ENCODE results near the gene RAB18. TPM values are rescaled to one million over a fixed set of nuclear protein-coding genes. Genes with fewer than 3 reads are reported as not detected.

Gene RAB18
- total and polyA plus RNA-seq, 2 experiments from 2014 or later, result 35.5 to 77.2 TPM

DNA sequence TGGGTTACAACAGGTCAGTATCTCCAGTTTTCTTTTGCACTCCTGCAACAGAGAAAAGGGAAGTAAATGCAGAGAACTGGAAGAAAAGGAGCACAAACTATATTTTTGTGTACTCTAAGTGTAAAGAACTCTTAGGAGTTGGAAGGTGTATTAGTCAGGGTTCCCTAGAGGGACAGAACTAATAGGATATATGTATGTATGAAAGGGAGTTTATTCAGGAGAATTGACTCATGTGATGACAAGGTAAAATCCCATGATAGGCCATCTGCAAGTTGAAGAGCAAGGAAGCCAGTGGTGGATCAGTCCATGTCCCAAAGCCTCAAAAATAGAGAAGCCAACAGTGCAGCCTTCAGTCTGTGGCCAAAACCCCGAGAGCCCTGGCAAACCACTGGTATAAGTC lies 22.6 kb upstream of the RAB18 start:
- ATAC-seq, result no peak
- H3K27me3 Mint-ChIP-seq (ENCODE audit: insufficient read depth, low read depth, poor library complexity), result no peaks in the 10 kb centered on the region
- Histone ChIP-seq H3K36me3 (ENCODE audit: insufficient read depth) (no peaks in the 10 kb centered on the region), H3K4me3 (no peak overlapping the region), H3K9me2 (ENCODE audit: insufficient read depth) (peaks cover 3% of the 10 kb centered on the region; the same call in 1 of the 2 replicates), H3F3A (replicated peaks; ENCODE audit: low read depth) (no peaks in the 10 kb centered on the region), H4K20me1 (replicated peaks; ENCODE audit: insufficient read depth) (no peaks in the 10 kb centered on the region), H2AFZ (no peak overlapping the region; the same call in 1 of the 2 replicates), H3K27ac (ENCODE audit: low read depth) (no peak overlapping the region), H3K27me3 (ENCODE audit: insufficient read depth) (no peaks in the 10 kb centered on the region), H3K4me2 (no peak overlapping the region), H3K79me2 (replicated peaks; ENCODE audit: insufficient read depth) (no peaks in the 10 kb centered on the region), H3K4me1 (ENCODE audit: insufficient read depth) (no peaks in the 10 kb centered on the region)
- no peaks in the 10 kb centered on the region for H3K36me3 Mint-ChIP-seq (ENCODE audit: low read depth)
- no peaks in the 10 kb centered on the region for H3K4me1 Mint-ChIP-seq
- TF ChIP-seq CREB1 (CRISPR knock-in tag; IDR thresholded peaks at IDR 0.05; ENCODE audit: low read depth), result no peak
- no peak for TF ChIP-seq NANOG (IDR thresholded peaks at IDR 0.05; ENCODE audit: borderline replicate concordance)
- no peak for TF ChIP-seq ZNF331 (CRISPR knock-in tag; IDR thresholded peaks at IDR 0.05; ENCODE audit: low read depth)
- no peak for TF ChIP-seq EZH2 (IDR thresholded peaks at IDR 0.05; ENCODE audit: low read depth, unreplicated experiment)
- TF ChIP-seq, protein P1, sequence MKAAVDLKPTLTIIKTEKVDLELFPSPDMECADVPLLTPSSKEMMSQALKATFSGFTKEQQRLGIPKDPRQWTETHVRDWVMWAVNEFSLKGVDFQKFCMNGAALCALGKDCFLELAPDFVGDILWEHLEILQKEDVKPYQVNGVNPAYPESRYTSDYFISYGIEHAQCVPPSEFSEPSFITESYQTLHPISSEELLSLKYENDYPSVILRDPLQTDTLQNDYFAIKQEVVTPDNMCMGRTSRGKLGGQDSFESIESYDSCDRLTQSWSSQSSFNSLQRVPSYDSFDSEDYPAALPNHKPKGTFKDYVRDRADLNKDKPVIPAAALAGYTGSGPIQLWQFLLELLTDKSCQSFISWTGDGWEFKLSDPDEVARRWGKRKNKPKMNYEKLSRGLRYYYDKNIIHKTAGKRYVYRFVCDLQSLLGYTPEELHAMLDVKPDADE (IDR thresholded peaks at IDR 0.05), result no peak
- TF ChIP-seq STAT1 (IDR thresholded peaks at IDR 0.05; ENCODE audit: unreplicated experiment), result no peak
- no peak for TF ChIP-seq ZNF114 (CRISPR knock-in tag; IDR thresholded peaks at IDR 0.05)
- no peak for TF ChIP-seq JUNB (IDR thresholded peaks at IDR 0.05; ENCODE audit: unreplicated experiment)
- TF ChIP-seq, protein P2, sequence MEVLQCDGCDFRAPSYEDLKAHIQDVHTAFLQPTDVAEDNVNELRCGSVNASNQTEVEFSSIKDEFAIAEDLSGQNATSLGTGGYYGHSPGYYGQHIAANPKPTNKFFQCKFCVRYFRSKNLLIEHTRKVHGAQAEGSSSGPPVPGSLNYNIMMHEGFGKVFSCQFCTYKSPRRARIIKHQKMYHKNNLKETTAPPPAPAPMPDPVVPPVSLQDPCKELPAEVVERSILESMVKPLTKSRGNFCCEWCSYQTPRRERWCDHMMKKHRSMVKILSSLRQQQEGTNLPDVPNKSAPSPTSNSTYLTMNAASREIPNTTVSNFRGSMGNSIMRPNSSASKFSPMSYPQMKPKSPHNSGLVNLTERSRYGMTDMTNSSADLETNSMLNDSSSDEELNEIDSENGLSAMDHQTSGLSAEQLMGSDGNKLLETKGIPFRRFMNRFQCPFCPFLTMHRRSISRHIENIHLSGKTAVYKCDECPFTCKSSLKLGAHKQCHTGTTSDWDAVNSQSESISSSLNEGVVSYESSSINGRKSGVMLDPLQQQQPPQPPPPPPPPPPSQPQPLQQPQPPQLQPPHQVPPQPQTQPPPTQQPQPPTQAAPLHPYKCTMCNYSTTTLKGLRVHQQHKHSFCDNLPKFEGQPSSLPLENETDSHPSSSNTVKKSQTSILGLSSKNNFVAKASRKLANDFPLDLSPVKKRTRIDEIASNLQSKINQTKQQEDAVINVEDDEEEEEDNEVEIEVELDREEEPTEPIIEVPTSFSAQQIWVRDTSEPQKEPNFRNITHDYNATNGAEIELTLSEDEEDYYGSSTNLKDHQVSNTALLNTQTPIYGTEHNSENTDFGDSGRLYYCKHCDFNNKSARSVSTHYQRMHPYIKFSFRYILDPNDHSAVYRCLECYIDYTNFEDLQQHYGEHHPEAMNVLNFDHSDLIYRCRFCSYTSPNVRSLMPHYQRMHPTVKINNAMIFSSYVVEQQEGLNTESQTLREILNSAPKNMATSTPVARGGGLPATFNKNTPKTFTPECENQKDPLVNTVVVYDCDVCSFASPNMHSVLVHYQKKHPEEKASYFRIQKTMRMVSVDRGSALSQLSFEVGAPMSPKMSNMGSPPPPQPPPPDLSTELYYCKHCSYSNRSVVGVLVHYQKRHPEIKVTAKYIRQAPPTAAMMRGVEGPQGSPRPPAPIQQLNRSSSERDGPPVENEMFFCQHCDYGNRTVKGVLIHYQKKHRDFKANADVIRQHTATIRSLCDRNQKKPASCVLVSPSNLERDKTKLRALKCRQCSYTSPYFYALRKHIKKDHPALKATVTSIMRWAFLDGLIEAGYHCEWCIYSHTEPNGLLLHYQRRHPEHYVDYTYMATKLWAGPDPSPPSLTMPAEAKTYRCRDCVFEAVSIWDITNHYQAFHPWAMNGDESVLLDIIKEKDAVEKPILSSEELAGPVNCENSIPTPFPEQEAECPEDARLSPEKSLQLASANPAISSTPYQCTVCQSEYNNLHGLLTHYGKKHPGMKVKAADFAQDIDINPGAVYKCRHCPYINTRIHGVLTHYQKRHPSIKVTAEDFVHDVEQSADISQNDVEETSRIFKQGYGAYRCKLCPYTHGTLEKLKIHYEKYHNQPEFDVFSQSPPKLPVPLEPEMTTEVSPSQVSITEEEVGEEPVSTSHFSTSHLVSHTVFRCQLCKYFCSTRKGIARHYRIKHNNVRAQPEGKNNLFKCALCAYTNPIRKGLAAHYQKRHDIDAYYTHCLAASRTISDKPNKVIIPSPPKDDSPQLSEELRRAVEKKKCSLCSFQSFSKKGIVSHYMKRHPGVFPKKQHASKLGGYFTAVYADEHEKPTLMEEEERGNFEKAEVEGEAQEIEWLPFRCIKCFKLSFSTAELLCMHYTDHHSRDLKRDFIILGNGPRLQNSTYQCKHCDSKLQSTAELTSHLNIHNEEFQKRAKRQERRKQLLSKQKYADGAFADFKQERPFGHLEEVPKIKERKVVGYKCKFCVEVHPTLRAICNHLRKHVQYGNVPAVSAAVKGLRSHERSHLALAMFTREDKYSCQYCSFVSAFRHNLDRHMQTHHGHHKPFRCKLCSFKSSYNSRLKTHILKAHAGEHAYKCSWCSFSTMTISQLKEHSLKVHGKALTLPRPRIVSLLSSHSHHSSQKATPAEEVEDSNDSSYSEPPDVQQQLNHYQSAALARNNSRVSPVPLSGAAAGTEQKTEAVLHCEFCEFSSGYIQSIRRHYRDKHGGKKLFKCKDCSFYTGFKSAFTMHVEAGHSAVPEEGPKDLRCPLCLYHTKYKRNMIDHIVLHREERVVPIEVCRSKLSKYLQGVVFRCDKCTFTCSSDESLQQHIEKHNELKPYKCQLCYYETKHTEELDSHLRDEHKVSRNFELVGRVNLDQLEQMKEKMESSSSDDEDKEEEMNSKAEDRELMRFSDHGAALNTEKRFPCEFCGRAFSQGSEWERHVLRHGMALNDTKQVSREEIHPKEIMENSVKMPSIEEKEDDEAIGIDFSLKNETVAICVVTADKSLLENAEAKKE (CRISPR knock-in tag; IDR thresholded peaks at IDR 0.05), result no peak
- TF ChIP-seq POLR2AphosphoS5 (IDR thresholded peaks at IDR 0.05; ENCODE audit: low read depth), result no peak
- TF ChIP-seq EZH2phosphoT487 (IDR thresholded peaks at IDR 0.05; ENCODE audit: unreplicated experiment), result no peak
- TF ChIP-seq, protein P3, sequence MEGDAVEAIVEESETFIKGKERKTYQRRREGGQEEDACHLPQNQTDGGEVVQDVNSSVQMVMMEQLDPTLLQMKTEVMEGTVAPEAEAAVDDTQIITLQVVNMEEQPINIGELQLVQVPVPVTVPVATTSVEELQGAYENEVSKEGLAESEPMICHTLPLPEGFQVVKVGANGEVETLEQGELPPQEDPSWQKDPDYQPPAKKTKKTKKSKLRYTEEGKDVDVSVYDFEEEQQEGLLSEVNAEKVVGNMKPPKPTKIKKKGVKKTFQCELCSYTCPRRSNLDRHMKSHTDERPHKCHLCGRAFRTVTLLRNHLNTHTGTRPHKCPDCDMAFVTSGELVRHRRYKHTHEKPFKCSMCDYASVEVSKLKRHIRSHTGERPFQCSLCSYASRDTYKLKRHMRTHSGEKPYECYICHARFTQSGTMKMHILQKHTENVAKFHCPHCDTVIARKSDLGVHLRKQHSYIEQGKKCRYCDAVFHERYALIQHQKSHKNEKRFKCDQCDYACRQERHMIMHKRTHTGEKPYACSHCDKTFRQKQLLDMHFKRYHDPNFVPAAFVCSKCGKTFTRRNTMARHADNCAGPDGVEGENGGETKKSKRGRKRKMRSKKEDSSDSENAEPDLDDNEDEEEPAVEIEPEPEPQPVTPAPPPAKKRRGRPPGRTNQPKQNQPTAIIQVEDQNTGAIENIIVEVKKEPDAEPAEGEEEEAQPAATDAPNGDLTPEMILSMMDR (conservative IDR thresholded peaks at IDR 0.05; ENCODE audit: low read depth in 2 of 2), result no peak
- TF ChIP-seq, protein P4, sequence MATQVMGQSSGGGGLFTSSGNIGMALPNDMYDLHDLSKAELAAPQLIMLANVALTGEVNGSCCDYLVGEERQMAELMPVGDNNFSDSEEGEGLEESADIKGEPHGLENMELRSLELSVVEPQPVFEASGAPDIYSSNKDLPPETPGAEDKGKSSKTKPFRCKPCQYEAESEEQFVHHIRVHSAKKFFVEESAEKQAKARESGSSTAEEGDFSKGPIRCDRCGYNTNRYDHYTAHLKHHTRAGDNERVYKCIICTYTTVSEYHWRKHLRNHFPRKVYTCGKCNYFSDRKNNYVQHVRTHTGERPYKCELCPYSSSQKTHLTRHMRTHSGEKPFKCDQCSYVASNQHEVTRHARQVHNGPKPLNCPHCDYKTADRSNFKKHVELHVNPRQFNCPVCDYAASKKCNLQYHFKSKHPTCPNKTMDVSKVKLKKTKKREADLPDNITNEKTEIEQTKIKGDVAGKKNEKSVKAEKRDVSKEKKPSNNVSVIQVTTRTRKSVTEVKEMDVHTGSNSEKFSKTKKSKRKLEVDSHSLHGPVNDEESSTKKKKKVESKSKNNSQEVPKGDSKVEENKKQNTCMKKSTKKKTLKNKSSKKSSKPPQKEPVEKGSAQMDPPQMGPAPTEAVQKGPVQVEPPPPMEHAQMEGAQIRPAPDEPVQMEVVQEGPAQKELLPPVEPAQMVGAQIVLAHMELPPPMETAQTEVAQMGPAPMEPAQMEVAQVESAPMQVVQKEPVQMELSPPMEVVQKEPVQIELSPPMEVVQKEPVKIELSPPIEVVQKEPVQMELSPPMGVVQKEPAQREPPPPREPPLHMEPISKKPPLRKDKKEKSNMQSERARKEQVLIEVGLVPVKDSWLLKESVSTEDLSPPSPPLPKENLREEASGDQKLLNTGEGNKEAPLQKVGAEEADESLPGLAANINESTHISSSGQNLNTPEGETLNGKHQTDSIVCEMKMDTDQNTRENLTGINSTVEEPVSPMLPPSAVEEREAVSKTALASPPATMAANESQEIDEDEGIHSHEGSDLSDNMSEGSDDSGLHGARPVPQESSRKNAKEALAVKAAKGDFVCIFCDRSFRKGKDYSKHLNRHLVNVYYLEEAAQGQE (IDR thresholded peaks at IDR 0.05; ENCODE audit: unreplicated experiment), result no peak
- H3K9me3 Mint-ChIP-seq, result no peaks in the 10 kb centered on the region
- DNase-seq (ENCODE audit: low spot score), result no peak
- no peak overlapping the region for H3K4me3 Mint-ChIP-seq
- no peak overlapping the region for H3K27ac Mint-ChIP-seq
